T-helper 2 cell (primary cell): ENCODE measurements around the gene THAP4.
"Not testable (repeated sequence)": the region's sequence is repeated elsewhere in the genome, so short reads cannot be mapped to it uniquely, and the experiment has no call there.

ENCODE experiments used
- DNase-seq, 5 experiments: peaks; one replicate each; pipeline versions ENCODE4 v3.0.0 to v3.0.0-alpha.2; 2012 to 2022

THAP4 gene

DNA sequence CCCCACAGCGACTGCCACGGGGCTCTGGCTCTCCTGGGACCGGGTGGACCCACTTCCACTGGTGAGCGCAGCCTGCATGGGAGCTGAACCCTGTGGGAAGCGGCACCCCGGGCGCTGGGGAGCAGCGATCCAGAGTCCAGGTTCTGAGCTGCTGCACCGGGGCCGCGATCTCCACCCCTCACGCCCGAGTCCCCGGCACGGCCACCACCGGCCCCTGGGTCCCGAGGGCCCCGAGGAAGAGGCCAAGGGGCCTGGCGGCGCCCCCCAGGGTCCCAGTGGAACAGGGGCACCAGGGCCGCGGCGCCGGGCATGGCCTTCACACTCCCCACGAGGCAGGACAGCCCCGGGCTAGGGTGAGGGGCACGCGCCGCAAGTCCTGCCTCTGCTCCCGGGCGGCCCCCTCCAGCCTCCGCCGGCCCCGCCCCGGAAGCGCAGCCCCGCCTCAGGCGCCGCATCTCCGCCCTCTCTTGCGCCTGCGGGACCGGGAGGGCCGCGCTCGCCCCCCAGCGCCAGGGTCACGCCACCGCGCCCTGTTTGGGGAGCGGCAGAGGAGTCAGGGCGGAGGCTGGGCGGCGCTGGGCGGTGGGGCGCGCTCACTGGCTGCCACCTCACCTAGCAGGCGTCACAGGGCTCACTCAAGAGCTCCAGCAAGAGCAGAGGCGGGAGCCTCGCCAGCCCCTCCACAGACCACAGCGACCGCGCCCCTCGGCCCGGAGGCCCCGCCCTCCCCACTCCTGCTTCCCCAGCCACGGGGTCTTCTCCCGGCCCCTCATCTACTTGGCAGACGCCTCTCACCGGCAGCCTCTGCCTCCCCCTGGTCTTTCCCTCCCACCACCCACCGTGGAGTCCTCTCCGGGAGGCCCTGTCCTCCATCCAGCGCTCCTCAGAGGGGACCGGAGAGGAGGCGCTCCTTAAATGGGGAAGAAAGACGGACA, 26.8 kb downstream of the THAP4 start:
- peak; percentile 80 to 95 (median 86) for DNase-seq

DNA sequence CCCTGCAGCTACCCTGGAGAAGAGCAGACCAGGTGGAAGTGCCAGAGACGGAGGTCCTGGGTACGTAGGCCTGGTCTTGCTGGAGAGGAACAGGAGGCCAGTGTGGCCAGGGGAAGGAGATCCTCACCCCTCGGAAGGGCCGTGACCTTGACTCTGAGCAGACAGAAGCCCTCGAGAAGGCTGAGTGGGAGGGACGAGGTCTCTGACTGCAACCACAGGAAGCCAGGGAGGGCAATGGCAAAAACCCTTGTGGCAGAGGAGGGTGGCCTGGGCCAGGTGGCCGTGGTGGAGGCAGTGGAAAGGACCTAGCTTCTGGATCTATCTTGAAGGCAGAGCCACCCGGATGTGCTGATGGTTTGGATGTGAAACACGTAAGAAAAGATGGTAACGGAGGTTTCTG, 28.1 kb downstream of the THAP4 start:
- peak in 1 of 5 experiments; percentile 13 for DNase-seq

GRCh38 chr2:241607162-241607885, 29.6 kb downstream of the THAP4 start:
- no peak for DNase-seq

DNA sequence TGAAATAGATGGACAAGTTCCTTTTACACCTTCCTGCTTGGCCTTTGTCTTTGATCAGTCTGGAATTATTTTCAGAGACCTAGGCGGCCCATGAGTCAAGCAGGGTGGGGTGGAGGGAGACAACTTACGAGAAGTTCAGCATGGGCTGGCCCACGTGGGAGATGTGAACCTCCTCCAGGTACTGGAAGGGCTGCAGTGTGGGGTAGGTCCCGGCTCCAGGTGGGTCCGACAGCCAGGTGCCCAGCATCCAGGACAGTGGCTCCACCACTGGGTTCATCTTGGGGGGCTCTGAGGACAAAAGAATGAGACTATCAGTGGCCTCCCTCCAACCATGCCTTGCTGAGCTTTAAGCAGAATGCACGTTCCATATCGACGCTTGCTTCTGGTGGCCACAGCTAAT, 30.8 kb downstream of the THAP4 start:
- DNase-seq: no peak

DNA sequence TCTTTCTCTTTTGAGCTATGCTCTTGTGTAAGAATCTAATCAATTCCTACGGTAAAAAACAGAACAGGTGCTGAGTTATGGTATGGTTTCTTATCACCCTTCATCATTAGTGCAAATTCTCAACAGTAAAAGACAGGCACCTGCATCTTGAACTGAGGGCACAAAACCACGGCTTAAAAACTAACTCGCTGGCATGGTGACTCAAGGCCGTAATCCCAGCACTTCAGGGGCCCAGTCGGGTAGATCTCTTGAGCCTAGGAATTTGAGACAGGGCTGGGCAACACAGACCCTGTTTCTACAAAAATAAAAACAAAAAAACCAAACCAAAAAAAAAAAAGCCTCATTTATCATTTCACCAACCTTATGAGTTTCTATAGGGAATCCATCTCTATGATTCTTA, 33.3 kb downstream of the THAP4 start:
- no peak for DNase-seq

DNA sequence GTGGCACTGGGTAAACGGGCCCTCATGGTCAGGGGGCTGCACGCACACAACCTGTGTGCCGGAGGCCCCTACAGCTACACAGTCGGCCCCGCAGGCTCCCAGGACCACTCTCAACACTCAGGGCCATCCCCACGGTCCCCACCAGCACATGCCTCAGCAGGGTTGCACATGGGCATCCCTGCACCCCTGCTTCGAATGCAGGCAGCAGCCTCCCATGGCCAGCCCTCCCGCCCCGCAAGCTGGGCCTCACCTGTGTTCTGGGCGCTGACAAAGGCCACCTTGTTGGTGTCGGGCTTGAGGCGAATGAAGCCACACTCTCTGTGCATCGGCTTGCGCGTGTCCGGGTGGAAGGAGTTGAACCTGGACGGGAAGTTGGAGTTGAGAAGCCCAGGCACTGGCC, 34.2 kb downstream of the THAP4 start:
- no peak for DNase-seq

GRCh38 chr2:241601841-241602240, 35.1 kb downstream of the THAP4 start:
- no peak for DNase-seq

- no peak for DNase-seq
Observed at GRCh38 chr2:241599615-241600014, 37.3 kb downstream of the THAP4 start.

- DNase-seq: peak in 1 of 5 experiments; percentile 29
Observed at GRCh38 chr2:241598487-241598886, 38.5 kb downstream of the THAP4 start.

- no peak for DNase-seq
Observed at GRCh38 chr2:241598061-241598460, 38.9 kb downstream of the THAP4 start.

DNA sequence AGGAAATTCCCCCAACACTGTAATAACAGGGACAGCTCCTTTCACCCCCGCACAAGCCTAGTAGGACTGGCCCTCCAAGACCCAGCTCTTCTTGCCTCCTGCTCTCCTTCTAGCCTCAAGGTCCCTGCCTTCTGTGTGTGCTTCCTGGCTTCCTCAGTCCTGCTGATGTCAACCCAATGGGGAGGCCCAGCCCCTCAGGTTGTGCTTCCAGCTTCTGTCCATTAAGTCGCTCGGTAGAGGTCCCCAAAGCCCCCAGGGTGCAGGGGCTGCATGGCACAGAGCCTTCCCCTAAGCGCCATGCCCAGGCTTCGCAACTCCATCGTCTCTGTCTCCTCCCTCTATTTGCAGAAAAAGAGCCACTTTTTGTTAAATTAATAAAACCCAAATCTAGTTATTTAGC, 39.4 kb downstream of the THAP4 start:
- no peak for DNase-seq

DNA sequence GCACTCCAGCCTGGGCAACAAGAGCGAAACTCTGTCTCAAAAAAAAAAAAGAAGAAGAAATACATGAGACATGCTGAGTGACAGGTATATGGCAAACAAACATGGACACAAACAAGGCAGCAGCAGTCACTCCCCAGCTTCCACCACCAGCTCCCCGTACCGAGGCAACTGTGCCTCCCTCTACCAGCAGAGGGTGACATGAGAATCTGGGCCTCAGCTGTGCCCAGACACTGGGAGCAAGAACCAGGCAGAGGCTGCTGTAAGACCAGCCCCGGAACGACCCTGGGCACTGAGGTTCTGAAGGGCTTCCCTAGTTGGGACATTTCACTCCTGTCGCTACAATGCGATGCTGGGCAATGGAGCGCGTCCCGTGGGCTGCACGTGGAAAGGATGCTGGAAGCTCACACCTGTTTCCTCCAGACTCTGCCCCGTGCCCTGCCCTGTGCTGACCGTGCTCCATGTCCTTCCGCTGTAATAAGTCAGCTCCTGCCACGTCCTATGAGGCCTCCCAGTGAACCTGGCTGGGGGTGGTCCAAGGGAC, 41.3 kb downstream of the THAP4 start:
- peak in 1 of 5 experiments; percentile 33 for DNase-seq

DNA sequence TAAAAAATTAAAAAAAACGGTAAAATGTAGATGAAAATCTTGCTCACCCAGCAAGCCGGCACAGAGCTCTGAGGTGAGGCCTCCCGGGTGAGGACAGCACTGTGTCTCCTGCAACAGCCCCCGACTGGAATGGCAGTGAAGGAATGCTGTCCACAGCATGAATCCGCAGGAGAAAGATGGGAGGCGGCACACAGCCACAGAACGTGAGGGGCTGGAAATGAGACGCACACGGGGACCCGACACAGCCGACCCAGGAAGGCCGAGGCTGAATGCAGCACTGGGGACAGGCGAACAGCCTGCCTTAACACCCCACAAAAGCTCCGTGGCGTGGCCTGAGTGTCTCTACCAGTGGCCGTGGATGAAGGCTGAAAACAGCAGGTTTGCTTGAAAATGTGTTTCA, 43.7 kb downstream of the THAP4 start:
- DNase-seq: no peak

GRCh38 chr2:241592126-241592845, 44.7 kb downstream of the THAP4 start:
- no peak for DNase-seq

DNA sequence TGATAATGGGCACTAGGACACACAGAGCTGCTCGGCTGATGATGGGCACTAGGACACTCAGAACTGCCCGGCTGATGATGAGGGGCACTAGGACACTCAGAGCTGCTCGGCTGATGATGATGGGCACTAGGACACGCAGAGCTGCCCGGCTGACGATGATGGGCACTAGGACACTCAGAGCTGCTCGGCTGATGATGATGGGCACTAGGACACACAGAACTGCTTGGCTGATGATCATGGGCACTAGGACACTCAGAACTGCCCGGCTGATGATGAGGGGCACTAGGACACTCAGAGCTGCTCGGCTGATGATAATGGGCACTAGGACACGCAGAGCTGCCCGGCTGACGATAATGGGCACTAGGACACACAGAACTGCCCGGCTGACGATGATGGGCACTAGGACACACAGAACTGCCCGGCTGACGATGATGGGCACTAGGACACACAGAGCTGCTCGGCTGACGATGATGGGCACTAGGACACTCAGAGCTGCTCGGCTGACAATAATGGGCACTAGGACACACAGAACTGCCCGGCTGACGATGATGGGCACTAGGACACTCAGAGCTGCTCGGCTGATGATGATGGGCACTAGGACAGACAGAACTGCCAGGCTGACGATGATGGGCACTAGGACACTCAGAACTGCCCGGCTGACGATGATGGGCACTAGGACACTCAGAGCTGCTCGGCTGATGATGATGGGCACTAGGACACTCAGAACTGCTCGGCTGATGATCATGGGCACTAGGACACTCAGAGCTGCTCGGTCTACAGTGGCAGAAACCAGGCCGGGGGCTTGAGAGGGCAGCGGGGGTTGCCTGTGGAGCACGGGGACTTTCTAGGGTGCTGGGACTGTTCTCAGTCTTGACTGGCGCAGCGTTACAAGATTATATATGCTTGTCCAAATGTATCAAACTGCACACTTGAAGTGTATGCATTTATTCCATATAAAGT, 46.2 kb downstream of the THAP4 start:
- DNase-seq: not testable (repeated sequence)

- DNase-seq: not testable (repeated sequence)
Observed at GRCh38 chr2:241589863-241590262, 47.1 kb downstream of the THAP4 start.

- DNase-seq: no peak
Observed at GRCh38 chr2:241586564-241587264, 50.2 kb downstream of the THAP4 start.

GRCh38 chr2:241584436-241584835, 52.5 kb downstream of the THAP4 start:
- no peak for DNase-seq

DNA sequence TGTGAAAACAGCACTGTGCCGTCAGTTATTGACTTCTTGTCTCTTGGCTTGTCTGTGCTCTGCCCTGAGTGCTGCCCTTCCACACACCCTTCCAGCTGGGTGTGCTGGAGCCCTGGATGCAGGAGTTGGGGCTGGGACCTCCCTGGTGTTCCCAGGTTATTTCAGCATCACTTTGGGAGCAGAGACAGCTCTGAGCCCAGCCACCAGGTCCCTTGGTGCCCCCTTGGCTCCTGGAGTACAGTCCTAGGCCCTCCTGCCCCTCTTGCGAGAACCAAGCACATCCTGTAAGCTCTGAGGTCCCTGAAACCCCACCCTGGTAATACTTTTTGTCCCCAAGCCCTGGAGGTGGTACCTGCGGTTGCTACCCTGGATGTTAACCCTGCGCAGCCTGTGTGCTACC, 54.2 kb downstream of the THAP4 start:
- no peak for DNase-seq

- no peak for DNase-seq
Observed at GRCh38 chr2:241582328-241582727, 54.6 kb downstream of the THAP4 start.

- DNase-seq: no peak
Observed at GRCh38 chr2:241579281-241579680, 57.7 kb downstream of the THAP4 start.
